Hepatocyte (in vitro differentiated cells): Measurements from ENCODE around the gene ISYNA1. TPM values are rescaled to one million over a fixed set of nuclear protein-coding genes. Genes with fewer than 3 reads are reported as not detected.

Experiments
- DNase-seq: peaks from one replicate; pipeline ENCODE4 v3.0.0-alpha.2; 2016; ENCODE audit warnings: low spot score
- H2AFZ ChIP-seq: fragments of 200-600 bp; sonication (generic); 2 replicates; pipeline ENCODE4 v1.6.0; 2016; ENCODE audit warnings: antibody characterized with exemption, mild to moderate bottlenecking
- H3K27ac ChIP-seq: fragments of 200-600 bp; sonication (generic); 2 replicates; pipeline ENCODE4 v1.5.1; 2016; ENCODE audit warnings: mild to moderate bottlenecking
- H3K27me3 ChIP-seq: fragments of 200-600 bp; sonication (generic); 2 replicates; pipeline ENCODE4 v1.6.1; 2016
- H3K36me3 ChIP-seq: fragments of 200-600 bp; sonication (generic); replicated peaks from 2 replicates; pipeline ENCODE4 v1.5.1; 2016; ENCODE audit warnings: low read depth; ENCODE audit not compliant: insufficient read depth
- H3K4me1 ChIP-seq: fragments of 200-600 bp; sonication (generic); 2 replicates; pipeline ENCODE4 v1.5.1; 2016; ENCODE audit warnings: mild to moderate bottlenecking, moderate library complexity; ENCODE audit not compliant: insufficient read depth
- H3K4me2 ChIP-seq: fragments of 200-600 bp; sonication (generic); 2 replicates; pipeline ENCODE4 v1.6.0; 2016
- H3K4me3 ChIP-seq: fragments of 200-600 bp; sonication (generic); 2 replicates; pipeline ENCODE4 v1.5.1; 2016; ENCODE audit warnings: mild to moderate bottlenecking
- H3K79me2 ChIP-seq: fragments of 200-600 bp; sonication (generic); 2 replicates; pipeline ENCODE4 v1.6.0; 2017; ENCODE audit warnings: mild to moderate bottlenecking
- H3K9me2 ChIP-seq: fragments of 200-600 bp; sonication (generic); replicated peaks from 2 replicates; pipeline ENCODE4 v1.6.0; 2017; ENCODE audit warnings: mild to moderate bottlenecking; ENCODE audit not compliant: insufficient read depth
- H3K9me3 ChIP-seq: fragments of 200-600 bp; sonication (generic); 2 replicates; pipeline ENCODE4 v1.5.1; 2016; ENCODE audit warnings: low read depth, mild to moderate bottlenecking
- H4K20me1 ChIP-seq: fragments of 200-600 bp; sonication (generic); 2 replicates; pipeline ENCODE4 v1.6.0; 2016; ENCODE audit warnings: mild to moderate bottlenecking; ENCODE audit not compliant: insufficient read depth, poor library complexity, severe bottlenecking
- CTCF ChIP-seq: fragments of 200-600 bp; sonication (generic); IDR thresholded peaks from 2 replicates; pipeline ENCODE4 v1.5.1; 2016; ENCODE audit warnings: antibody characterized with exemption, mild to moderate bottlenecking; ENCODE audit not compliant: poor library complexity
- EZH2 ChIP-seq: fragments of 200-600 bp; sonication (generic); IDR thresholded peaks from 2 replicates; pipeline ENCODE4 v1.6.1; 2016; ENCODE audit warnings: antibody characterized with exemption, mild to moderate bottlenecking, borderline replicate concordance
- EZH2phosphoT487 ChIP-seq: fragments of 200-600 bp; sonication (generic); IDR thresholded peaks from one replicate; pipeline ENCODE4 v1.6.1; 2018; ENCODE audit warnings: antibody characterized with exemption, mild to moderate bottlenecking, low read depth, moderate library complexity; ENCODE audit not compliant: unreplicated experiment, severe bottlenecking
- WGBS: methylation state at CpG from one replicate; pipeline ENCODE4 v1.1.6; 2016; ENCODE audit warnings: low lambda C conversion rate; ENCODE audit errors: missing lambda C conversion rate; 5-methylcytosine and 5-hydroxymethylcytosine counted together
- polyA plus RNA-seq: library from polyadenylated mRNA; unstranded; fragments of >200 nt; fragmentation: Nextera tagmentation; extraction: Ambion mirVana; gene quantifications from 2 replicates; pipeline ENCODE4 v1.2.1, GENCODE V29; 2016
- total RNA-seq: library from RNA; depleted of rRNA; stranded (reverse); fragments of >200 nt; gene quantifications from 2 replicates; pipeline ENCODE4 v1.2.3, GENCODE V29; 2014

ISYNA1 gene
- total and polyA plus RNA-seq, 2 experiments from 2014 or later, result 51.5 to 144 TPM

- Histone ChIP-seq H4K20me1 (peaks cover 25% of the 10 kb centered on the region), H3K27ac (peak overlapping the region; percentile 75)
Measured at GRCh38 chr19:18469069-18469846, 31.3 kb upstream of the ISYNA1 start.

GRCh38 chr19:18468517-18468916 lies 30.6 kb upstream of the ISYNA1 start:
- Histone ChIP-seq H2AFZ (no peak overlapping the region), H3K9me3 (no peaks in the 10 kb centered on the region), H3K4me3 (no peak overlapping the region), H3K9me2 (no peaks in the 10 kb centered on the region), H3K4me2 (peak overlapping the region; percentile 72), H4K20me1 (peaks cover 27% of the 10 kb centered on the region), H3K27me3 (no peaks in the 10 kb centered on the region), H3K27ac (no peak overlapping the region), H3K36me3 (no peaks in the 10 kb centered on the region), H3K79me2 (peaks cover 31% of the 10 kb centered on the region), H3K4me1 (peaks cover 22% of the 10 kb centered on the region)
- TF ChIP-seq EZH2 (no peak), EZH2phosphoT487 (no peak), CTCF (no peak)
- 96% methylated on average over 3 of the region's 3 CpGs for WGBS
- DNase-seq, result no peak

More at GRCh38 chr19:18469069-18469846, 31.3 kb upstream of the ISYNA1 start:
- Histone ChIP-seq H3K79me2 (peaks cover 38% of the 10 kb centered on the region), H3K36me3 (no peaks in the 10 kb centered on the region), H3K27me3 (no peaks in the 10 kb centered on the region), H3K9me2 (no peaks in the 10 kb centered on the region), H2AFZ (no peak overlapping the region), H3K4me1 (peaks cover 22% of the 10 kb centered on the region), H3K9me3 (no peaks in the 10 kb centered on the region), H3K4me3 (no peak overlapping the region), H3K4me2 (peak overlapping the region; percentile 72)
- peak; percentile 79 for DNase-seq
- TF ChIP-seq CTCF, result peak; percentile 73
- no peak for TF ChIP-seq EZH2
- TF ChIP-seq EZH2phosphoT487, result no peak
- 49% methylated on average over 27 of the region's 28 CpGs for WGBS

- Histone ChIP-seq H3K79me2 (peaks cover 25% of the 10 kb centered on the region), H4K20me1 (peaks cover 24% of the 10 kb centered on the region), H2AFZ (no peak overlapping the region), H3K4me2 (no peak overlapping the region), H3K9me2 (no peaks in the 10 kb centered on the region), H3K9me3 (no peaks in the 10 kb centered on the region), H3K36me3 (no peaks in the 10 kb centered on the region), H3K27ac (no peak overlapping the region), H3K4me3 (no peak overlapping the region), H3K4me1 (peaks cover 22% of the 10 kb centered on the region), H3K27me3 (no peaks in the 10 kb centered on the region)
- TF ChIP-seq EZH2 (no peak), CTCF (no peak), EZH2phosphoT487 (no peak)
- no peak for DNase-seq
- WGBS, result 97% methylated on average over 3 of the region's 3 CpGs
Measured at GRCh38 chr19:18467978-18468377, 30.0 kb upstream of the ISYNA1 start.
